GM21528 (cell line): ENCODE data around the gene TTLL9.
"Not testable (repeated sequence)": the region's sequence is repeated elsewhere in the genome, so short reads cannot be mapped to it uniquely, and the experiment has no call there.

ENCODE experiments used
- ATAC-seq: cut with Tn5 transposase; IDR thresholded peaks from one replicate; pipeline ENCODE4 v1.9.1; 2021; ENCODE audit warnings: mild to moderate bottlenecking, moderate library complexity; ENCODE audit not compliant: unreplicated experiment, low FRiP score

Gene TTLL9, protein sequence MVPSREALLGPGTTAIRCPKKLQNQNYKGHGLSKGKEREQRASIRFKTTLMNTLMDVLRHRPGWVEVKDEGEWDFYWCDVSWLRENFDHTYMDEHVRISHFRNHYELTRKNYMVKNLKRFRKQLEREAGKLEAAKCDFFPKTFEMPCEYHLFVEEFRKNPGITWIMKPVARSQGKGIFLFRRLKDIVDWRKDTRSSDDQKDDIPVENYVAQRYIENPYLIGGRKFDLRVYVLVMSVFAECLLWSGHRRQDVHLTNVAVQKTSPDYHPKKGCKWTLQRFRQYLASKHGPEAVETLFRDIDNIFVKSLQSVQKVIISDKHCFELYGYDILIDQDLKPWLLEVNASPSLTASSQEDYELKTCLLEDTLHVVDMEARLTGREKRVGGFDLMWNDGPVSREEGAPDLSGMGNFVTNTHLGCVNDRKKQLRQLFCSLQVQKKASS

DNA sequence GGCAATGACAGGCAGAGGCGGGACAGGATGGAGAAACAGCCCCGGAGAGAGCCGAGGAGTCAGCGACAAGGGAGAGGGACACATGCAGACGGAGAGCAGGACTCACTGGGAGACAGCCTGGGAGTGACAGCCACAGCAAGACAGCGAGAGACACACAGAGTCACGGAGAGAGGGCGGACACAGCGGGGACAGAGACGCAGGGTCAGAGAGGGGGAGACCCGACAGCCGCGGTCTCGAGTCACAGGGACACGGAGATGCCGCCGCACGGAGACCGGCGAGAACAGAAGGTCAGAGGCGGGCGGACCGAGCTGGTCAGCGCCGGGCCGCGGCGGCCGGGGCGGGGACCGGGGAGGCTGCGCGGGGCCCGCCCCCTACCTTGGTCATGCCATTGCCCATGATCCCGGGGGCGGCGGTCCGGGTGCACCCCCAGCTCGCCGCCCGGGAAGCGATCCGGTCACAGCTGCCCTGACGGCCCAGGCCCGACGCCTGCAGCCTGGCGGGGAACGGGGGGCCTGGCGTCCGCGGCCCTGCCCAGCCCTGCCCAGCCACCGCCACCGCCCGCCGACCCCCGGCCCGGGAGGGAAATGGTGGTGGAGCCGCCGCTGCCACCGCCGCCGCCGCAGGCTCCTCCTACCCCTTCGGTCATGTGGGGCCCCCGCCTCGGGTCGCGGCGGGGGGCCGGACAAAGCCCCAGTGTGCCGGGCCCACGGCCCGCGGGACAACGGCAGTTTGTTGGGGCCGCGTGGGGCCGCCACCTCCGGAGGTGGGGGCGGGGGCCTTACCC lies at the start of gene TTLL9, which contains the start of gene DUSP15:
TSS of gene TTLL9 (plus strand) at position 693 of the 784 bp plus-strand sequence. CDS start 493 bp downstream, outside the sequence.
TSS of gene DUSP15 (minus strand) at position 586 of the 784 bp plus-strand sequence. CDS start at position 396, 190 bp downstream.
- ATAC-seq = no peak

DNA sequence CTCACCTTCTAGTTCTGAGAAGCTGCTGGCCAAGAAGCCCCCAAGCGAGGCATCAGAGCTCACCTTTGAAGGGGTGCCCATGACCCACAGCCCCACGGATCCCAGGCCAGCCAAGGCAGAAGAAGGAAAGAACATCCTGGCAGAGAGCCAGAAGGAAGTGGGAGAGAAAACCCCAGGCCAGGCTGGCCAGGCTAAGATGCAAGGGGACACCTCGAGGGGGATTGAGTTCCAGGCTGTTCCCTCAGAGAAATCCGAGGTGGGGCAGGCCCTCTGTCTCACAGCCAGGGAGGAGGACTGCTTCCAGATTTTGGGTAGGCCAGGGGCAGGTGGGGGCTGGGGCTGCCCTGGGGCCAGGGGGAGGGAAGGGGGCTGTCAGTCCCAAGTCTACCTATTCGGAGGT lies 49.0 kb upstream of the TTLL9 start:
- no peak for ATAC-seq

DNA sequence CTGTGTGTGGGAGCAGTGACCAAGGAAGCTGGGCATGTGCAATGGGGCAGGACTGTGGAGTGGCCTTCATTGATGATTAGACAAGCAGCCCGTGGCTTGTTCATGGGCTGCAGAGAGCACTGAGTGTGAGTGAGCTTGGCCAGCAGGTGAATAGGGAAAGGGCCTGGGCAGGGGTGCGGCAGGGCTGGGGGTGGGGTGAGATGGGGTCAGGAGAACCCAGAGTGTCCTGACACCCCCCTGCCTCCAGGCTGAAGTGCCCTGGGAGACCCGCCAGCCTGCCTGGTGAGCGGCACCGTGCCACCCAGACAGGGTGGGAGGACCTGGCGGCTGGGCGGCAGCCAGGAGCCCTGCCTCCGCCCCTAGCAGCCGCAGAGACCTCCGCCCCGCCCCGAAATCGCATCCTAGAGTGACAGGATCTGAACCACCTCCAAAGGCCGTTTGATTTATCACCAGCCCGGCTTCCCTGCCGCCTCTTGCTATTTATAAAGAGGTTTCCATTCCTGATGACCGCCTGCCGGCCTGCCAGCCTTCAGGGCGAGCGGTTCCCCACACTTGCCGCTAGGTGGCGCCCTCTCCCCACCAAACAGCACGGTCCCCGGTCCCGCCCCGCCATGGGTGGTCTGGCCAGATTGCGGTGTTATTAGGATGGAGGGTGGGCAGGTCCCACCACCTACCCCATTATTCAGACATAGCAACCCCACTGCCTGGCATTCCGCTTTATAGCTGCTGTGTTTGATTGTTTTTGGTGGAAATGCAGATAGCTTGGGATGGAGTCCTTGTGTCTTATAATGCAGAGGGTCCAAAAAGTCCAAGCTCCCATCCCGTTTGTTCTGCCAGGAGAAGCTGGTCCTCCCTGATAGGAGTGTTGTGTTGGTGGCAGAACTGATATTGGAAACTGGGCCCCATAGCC lies 47.8 kb upstream of the TTLL9 start:
- ATAC-seq = peak; percentile 60

DNA sequence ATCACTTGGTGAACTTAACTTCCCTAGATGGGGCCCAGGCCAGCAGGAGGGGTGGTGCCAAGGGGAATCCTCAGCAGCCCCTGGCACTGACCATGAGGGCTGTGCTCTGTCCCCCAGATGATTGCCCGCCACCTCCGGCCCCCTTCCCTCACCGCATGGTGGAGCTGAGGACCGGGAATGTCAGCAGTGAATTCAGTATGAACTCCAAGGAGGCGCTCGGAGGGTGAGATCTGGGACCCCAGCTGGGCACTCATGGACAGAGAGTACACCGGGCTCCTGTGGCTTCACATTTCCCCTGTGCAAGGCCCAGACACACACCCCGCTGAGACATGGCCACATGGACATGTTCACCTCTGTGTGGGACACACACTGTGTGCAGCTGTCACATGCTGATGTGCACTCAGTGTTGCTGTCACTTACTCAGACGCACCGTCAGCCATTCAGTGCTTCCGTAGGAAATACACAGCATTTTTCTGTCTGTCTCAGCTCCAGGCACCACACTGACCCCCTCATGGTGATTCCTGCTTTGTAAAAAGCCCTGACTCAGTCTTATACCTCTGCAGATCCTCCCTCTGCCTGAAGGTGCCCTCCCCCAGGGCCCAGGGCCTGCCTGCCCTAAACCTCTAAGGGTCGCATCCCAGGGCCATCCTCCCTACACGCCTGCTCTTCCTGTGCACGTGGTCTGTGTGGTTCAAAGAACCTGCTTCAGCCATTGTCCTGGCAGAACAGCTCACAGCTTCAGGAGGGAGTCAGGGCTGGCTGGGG lies 46.9 kb upstream of the TTLL9 start:
- ATAC-seq = no peak

DNA sequence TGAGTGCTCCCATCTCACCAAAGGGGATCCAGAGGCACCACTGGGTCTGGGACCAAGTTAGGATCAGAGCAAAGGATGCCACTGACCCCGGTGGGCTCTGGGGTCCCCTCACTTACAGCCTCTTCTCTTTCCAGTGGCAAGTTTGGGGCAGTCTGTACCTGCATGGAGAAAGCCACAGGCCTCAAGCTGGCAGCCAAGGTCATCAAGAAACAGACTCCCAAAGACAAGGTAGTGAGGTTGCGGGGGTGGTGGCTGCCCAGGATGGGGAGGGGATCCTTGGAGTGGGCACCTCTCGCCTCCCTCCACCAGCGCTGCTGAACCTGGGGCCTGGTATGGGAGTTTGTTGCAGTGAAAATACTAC lies 46.3 kb upstream of the TTLL9 start:
- no peak for ATAC-seq

DNA sequence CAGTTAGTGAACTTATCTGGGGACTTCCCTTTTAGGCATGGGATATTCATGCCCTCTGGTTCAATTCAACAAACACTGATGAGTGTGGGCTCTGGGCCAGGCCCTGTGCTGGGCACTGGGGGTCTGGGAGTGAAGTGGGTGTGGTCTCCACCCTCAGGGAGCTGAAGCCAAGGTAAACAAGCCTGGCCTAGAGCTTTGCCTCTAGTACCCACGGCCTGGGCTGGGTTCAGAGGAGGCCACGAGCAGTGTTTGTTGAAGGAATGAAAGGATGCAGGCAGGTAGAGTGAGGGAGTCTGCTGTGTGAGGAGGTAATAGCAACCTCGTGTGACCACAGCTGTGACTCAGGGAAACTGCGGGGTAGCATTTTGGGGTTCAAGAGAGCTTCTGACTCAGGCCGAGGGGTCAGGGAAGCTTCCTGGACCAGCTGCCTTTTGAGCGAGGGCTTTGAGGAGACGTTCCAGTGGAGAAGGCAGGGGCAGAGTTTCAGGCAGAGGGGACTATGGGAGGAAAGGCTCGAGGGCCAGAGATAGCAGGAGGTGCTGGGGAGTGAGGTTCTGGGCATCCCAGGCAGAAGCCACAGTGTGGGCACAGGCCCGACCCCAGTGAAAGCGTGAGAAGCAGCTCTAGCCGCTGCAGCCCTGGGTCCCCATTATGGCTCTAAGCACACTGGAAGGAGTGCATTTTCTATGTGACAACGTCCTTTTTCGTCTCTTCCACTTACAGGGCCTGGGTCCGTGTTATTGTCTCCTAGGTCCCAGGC lies 45.7 kb upstream of the TTLL9 start:
- ATAC-seq = no peak

DNA sequence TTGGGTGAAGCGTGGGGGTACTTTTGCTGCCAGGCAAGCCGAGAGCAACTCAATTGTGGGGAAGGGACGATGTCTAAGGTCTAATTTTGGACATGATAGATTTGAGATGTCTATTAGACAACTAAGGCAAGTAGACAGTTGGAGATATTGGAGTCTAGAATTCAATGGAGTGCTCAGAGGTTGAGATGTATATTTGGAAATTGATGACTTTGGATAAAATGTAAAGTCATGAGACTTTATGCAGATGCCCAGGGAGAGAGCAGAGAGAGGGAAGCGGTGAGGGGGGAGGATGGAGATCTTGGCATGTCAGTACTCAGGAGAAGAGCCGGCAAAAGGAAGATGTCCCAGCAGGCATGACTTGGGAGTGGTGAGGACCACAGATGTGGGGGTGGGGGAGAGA lies 44.4 kb upstream of the TTLL9 start:
- no peak for ATAC-seq

DNA sequence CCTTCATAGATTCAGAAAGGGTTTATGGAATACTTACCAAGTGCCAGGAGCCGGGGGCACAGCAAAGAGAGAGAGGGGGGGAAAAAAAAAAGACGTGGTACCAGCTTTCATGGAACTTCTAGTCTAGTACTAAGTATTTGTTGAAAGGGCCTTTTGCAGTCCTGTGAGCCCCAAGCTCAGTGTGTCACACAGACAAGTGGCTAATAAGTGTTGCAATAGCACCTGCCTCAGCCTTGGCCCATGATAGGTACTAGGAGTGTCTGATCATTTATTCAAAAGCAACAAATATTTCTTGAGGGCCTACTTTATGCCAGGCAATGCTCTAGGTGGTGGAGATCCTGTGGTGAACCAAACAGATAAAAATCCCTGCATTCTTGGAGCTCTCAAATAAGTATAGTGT lies 43.4 kb upstream of the TTLL9 start:
- ATAC-seq = no peak

DNA sequence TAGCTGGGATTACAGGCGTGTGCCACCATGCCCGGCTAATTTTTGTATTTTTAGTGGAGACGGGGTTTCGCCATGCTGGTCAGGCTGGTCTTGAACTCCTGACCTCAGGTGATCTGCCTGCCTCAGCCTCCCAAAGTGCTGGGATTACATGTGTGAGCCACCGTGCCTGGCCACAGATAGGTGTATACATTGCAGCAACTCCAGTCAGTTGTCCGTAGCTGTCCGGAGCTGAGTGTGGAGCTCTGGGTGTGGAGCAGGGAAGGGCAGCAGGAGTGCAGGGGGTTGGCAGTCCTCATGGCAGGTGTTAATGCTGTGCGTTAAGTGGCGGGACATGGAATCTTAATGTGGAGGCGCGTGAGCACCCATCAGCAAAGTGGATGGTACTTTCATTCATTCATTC lies 42.4 kb upstream of the TTLL9 start:
- ATAC-seq = not testable (repeated sequence)

DNA sequence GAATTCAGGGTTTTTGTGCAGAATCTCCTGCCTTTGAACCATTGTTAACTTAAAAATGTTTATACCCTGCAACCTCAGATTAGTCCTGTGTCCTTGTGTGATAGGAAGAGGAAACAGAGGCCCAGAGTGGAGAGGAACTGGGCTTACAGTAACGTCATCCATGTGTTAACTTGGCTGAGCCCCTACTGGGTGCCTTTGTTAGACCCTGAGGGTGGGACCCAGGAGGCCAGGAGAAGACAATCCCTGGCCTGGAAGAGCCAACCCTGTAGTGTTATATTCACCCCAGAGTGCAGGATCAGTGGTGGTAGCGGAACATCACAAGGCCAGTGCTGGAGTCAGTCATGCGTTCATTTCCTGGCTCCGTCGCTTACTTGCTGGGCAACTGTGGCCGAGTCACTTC lies 40.7 kb upstream of the TTLL9 start:
- no peak for ATAC-seq

DNA sequence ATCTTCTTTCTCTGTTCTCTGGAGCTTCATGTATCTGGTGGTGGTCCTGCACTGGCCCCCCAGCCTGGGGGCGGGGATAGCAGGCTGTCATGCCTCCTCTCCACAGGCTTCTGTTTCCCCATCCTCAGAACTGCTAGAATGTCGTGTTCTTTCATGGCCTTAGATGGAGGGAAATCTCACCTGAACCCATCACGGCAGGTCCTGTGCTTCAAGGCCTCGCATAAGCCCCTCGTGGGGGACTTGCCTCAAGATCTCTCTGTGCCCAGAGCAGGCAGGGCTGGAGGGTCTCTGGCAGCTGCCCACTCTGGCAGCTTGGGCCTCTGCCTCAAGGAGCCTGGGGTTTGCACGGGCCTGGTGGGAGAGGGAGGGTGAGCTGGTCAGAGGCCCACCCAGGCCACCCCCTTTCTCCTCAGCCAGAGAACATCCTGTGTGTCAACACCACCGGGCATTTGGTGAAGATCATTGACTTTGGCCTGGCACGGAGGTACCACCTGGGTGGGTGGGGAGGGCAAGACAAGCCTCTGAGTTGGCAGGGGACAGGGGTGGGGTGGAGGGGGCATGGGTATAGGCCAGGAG lies 39.9 kb upstream of the TTLL9 start:
- ATAC-seq = no peak

DNA sequence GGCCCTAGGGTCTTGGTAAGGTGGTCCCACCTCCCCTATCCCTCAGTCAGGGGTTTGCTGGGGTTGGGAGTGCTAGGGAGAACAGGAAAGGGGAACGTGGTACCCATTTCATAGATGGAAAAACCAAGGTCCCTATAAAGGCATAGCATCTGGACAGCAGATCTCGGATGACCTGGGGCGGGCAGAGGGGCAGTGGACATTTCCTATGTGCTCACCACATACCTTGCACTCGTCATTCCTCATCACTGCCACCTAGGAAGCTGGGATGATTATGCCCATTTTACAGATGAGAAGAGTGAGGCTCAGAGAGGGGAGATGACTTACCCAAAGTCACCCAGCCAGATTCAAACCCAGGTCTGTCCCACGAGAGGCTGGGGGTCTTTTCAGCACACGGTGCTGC lies 39.2 kb upstream of the TTLL9 start:
- ATAC-seq = no peak

DNA sequence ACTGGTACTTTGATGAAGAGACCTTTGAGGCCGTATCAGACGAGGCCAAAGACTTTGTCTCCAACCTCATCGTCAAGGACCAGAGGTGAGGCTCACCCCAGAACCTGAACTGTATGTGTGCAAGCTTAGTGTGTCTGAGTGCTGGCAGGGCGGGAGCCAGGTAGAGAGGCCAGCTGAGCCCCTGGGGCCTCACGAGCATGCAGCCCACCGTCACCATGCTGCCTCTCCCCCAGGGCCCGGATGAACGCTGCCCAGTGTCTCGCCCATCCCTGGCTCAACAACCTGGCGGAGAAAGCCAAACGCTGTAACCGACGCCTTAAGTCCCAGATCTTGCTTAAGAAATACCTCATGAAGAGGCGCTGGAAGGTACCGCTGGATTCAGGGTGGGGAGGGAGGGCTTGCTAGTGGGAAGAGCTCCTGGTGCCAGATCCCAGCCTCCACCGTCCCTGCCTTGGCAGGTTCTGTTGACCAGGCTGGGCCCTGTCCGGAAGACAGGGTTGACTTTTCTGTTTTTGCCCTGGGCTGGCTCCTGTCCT lies 38.6 kb upstream of the TTLL9 start:
- ATAC-seq = no peak

DNA sequence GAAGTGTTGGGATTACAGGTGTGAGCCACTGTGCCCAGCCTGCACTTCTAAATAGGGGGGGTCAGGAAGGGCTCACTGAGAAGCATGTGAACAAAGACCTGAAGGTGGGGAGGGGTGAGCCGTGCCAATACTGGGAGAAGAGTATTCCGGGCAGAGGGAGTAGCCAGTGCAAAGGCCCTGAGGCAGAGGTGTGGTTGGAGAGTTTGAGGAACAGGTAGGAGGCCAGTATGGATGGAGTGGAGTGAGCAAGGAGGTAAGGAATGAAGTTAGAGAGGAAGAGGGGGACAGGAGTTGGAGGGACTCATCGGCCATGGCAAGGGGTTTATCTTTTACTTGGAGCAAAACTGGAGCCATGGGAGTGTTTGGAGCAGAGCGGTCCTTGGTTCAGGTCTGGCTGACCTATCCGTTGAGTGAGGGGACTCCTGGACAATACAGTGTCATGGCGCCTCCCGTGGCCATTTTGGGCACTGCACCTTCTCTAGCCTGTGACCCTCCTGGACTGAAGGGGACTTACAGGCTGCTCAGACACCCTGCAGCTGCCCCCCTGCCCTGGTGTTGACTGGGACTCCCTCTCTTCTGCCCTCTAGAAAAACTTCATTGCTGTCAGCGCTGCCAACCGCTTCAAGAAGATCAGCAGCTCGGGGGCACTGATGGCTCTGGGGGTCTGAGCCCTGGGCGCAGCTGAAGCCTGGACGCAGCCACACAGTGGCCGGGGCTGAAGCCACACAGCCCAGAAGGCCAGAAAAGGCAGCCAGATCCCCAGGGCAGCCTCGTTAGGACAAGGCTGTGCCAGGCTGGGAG lies 37.1 kb upstream of the TTLL9 start:
- no peak for ATAC-seq

DNA sequence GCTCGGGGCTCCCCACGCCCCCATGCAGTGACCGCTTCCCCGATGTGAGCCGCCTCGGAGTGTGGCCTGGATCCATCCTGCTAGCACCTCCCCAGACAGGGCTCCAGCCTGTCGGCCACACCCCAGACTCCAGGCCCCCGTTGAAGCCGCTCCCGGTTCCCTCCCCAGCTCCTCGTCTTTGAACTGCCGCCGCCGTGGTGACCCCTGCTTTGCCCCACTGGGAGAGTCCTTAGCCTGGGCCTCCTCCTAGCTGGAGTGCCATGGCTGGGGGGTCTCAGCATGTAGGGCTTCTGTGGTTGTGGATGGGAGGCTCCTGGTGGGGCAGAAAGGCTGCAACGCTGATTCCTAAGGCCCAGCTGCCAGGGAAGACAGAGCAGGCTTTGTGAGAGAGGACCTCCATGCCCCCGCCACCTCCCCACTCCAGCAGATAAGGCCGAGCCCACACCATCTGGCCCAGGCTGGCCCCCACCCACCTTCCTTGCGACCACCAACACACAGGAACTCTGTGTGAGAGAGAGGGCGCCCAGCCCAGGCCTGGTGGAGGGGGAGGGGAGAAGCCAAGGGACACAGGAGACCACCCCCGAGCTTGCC lies 36.4 kb upstream of the TTLL9 start:
- no peak for ATAC-seq

DNA sequence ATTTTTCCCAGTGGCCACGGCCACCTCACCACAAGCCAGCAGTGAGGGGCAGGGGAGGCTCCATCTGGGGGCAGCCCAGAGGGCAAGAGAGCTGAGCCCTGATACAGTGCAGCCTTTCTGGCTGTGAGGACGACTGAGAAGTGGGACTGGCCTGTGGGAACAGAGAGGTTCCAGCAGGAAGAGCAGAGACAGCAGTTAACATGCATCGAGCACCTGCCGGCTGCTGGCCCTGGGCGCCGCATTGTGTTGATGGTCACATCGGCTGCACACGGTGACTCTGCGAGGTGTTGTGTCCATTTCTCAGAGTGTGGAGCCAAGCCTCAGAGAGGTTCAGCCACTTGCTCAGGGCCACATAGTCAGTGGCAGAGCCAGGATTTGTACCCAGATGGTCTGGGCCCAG lies 34.9 kb upstream of the TTLL9 start:
- no peak for ATAC-seq
